ENCODE results near the gene GPRC5D. TPM values are rescaled to one million over a fixed set of nuclear protein-coding genes. Genes with fewer than 3 reads are reported as not detected.

Gene GPRC5D
- polyA plus RNA-seq, 1 experiment: not detected

DNA sequence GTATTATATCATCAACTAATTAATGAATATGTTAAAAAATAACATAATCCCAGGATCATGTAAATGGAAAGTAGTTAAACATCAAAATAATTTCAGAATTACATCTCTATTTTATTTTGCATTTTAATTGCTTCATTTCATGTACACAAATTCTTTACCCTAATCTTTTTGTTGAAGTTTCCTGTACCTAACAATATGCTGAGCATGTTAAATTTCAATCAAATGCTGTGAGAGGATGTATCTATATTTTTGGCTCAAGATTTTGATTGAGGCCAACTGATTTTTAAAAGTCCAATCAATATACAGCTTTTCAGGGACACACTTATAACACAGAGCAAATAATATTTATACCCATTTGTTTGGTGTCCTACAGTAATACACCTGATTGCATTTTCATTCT is 6.4 kb downstream of the GPRC5D start:
- no peak for DNase-seq (ENCODE audit: low read depth, low spot score)
- ChIA-PET CTCF (interaction anchor here (0.5 to 1.0 kb wide), 2 partner anchors 30 to 47 kb away, joined by 3 read pairs; no protein-coding TSS in a partner anchor), POLR2A (no interaction called here)
- TF ChIP-seq CTCF (IDR thresholded peaks at IDR 0.05; ENCODE audit: low read depth, low read length): no peak
- H3K27ac ChIP-seq (ENCODE audit: low read depth, low read length): no peak overlapping the region
- H3K4me3 ChIP-seq (ENCODE audit: low read depth, low read length): no peak overlapping the region
- no peaks in the 10 kb centered on the region for H3K27me3 ChIP-seq (ENCODE audit: control insufficient read depth, insufficient read depth, low read length)
- H3K9me3 ChIP-seq (ENCODE audit: control insufficient read depth, insufficient read depth, low read length): no peaks in the 10 kb centered on the region

DNA sequence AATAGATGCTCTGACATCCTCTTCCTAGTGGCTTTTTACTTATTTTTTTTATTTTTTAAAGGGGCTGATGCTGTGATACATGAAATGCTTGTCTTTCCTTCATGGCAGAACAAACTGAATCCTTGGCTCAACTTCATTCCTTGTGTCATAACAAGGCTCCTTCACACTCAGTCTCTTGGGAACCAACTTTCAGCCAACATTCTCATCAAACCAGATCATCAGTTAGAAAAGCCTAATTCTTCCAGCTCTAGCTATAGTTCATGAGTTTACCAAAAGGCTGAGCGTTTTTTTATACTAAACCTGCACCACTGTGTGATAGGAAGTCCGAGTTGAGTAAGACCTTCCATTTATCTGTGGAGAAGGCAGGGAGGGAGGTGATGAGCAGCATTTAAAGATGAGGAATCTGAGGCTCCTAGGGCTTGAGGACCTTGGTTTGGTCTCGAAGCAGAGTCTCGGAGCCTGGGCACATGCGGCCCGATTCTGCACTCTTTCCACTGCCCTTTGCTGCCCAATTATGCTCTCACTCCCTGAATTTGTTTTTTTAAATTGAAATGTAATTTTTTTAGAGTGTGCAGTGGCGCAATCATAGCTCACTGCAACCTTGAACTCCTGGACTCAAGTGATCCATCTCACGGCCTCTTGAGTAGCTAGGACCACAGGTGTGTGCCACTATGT is 8.2 kb downstream of the GPRC5D start:
- H3K9me3 ChIP-seq (ENCODE audit: control insufficient read depth, insufficient read depth, low read length): no peaks in the 10 kb centered on the region
- no peak overlapping the region for H3K27ac ChIP-seq (ENCODE audit: low read depth, low read length)
- POLR2A ChIA-PET: no interaction called here
- no peak overlapping the region for H3K4me3 ChIP-seq (ENCODE audit: low read depth, low read length)
- TF ChIP-seq CTCF (IDR thresholded peaks at IDR 0.05; ENCODE audit: low read depth, low read length): no peak
- H3K27me3 ChIP-seq (ENCODE audit: control insufficient read depth, insufficient read depth, low read length): no peaks in the 10 kb centered on the region
- DNase-seq (ENCODE audit: low read depth, low spot score): no peak
- CTCF ChIA-PET: interaction anchor here (0.7 kb wide), 1 partner anchor 323 kb away, joined by 3 read pairs; no protein-coding TSS in a partner anchor

DNA sequence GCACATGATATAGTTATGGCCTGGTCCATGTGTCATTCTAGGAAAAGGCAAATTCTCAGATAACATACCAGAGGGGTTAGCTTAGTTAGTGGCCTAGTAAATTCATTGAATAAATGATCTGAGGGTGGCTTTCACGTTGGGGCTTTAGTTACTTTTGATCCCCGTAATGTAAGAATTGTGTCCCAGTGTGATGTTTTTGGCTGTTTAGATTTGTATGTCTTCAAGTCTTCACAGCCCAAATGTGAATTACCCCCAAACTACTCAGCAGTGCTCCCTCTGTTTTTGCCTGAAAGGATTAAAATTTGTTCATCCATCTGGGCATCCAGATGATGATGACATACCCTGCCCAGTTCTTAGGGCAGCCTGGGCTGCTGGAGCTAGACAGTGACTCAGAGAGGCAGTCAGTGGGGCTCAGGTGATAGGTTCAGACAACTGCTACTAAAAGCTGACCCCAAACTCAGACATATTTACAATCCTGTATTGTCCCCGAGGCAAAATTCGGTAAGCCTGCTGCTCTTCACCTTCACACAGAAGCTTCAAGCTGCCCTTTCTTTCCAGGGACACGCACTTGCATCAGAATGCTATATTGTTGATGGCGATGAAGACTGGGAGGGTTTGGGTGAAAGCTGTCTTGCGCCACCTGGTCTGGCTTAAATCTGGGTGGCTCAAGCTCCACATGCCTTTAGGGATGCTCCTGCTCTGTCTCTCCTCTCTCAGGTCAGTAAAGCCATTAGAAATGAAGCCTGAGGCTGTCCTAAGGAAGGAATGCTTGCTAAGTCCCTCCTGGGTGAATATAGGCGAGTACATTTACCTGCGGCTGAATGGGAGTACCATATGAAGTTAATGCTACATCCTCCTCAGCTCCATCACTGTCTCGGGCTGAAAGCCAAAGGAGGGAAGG is 10.3 kb downstream of the GPRC5D start:
- no peak for TF ChIP-seq CTCF (IDR thresholded peaks at IDR 0.05; ENCODE audit: low read depth, low read length)
- CTCF ChIA-PET: interaction anchor here (0.8 to 1.3 kb wide), 3 partner anchors 25 to 1244 kb away, joined by 3 read pairs; no protein-coding TSS in a partner anchor
- Histone ChIP-seq H3K27ac (ENCODE audit: low read depth, low read length) (no peak overlapping the region), H3K4me3 (ENCODE audit: low read depth, low read length) (no peak overlapping the region), H3K9me3 (ENCODE audit: control insufficient read depth, insufficient read depth, low read length) (no peaks in the 10 kb centered on the region), H3K27me3 (ENCODE audit: control insufficient read depth, insufficient read depth, low read length) (no peaks in the 10 kb centered on the region)
- no peak for DNase-seq (ENCODE audit: low read depth, low spot score)
- POLR2A ChIA-PET: no interaction called here

- TF ChIP-seq CTCF (IDR thresholded peaks at IDR 0.05; ENCODE audit: low read depth, low read length): no peak
- Histone ChIP-seq H3K4me3 (ENCODE audit: low read depth, low read length) (no peak overlapping the region), H3K27me3 (ENCODE audit: control insufficient read depth, insufficient read depth, low read length) (no peaks in the 10 kb centered on the region), H3K27ac (ENCODE audit: low read depth, low read length) (no peak overlapping the region), H3K9me3 (ENCODE audit: control insufficient read depth, insufficient read depth, low read length) (no peaks in the 10 kb centered on the region)
- ChIA-PET POLR2A (interaction anchor here (0.6 kb wide), 1 partner anchor 13 kb away, joined by 8 read pairs; no protein-coding TSS in a partner anchor), CTCF (interaction anchor here (0.6 to 0.8 kb wide), 2 partner anchors 23 to 158 kb away, joined by 3 to 4 read pairs; no protein-coding TSS in a partner anchor)
- DNase-seq (ENCODE audit: low read depth, low spot score): no peak
Observed at GRCh38 chr12:12939888-12940287, 12.1 kb downstream of the GPRC5D start.

All from AG04450 (cell line).